Left ventricle myocardium inferior (tissue), 1 donor: Measurements from ENCODE around the gene CNTFR. TPM values are rescaled to one million over a fixed set of nuclear protein-coding genes. Genes with fewer than 3 reads are reported as not detected.

Experiments used
- DNase-seq: peaks from one replicate; pipeline ENCODE4 v3.0.0-alpha.2; 2020
- H3K27ac ChIP-seq: fragments of 200-600 bp; replicated peaks from 2 replicates; pipeline ENCODE4 v1.8.0; 2021
- H3K27me3 ChIP-seq: fragments of 200-600 bp; 2 replicates; pipeline ENCODE4 v1.8.0; 2021; ENCODE audit warnings: low read depth
- H3K36me3 ChIP-seq: fragments of 200-600 bp; 2 replicates; pipeline ENCODE4 v1.8.0; 2021
- H3K4me1 ChIP-seq: fragments of 200-600 bp; 2 replicates; pipeline ENCODE4 v1.8.0; 2021
- H3K4me3 ChIP-seq: fragments of 200-600 bp; 2 replicates; pipeline ENCODE4 v1.8.0; 2021; ENCODE audit warnings: mild to moderate bottlenecking, moderate library complexity
- H3K9me3 ChIP-seq: fragments of 200-600 bp; replicated peaks from 2 replicates; pipeline ENCODE4 v1.8.0; 2021
- intact Hi-C: fragments of 100-400 bp; cut with micrococcal nuclease; formaldehyde crosslinking; loops from one replicate; pipeline ENCODE4 v1.11.0; 2022
- total RNA-seq: library from RNA; stranded (reverse); fragmentation: NEBNext Ultra II Directional; extraction: Animal tissue kit (Norgen Biotek cat#: 25700); gene quantifications from one replicate; pipeline ENCODE4 v1.2.1, GENCODE V29; 2021
- TF ChIP-seq, protein P1 (sequence below): fragments of 200-600 bp; IDR thresholded peaks from 2 replicates; pipeline ENCODE4 v1.8.0; 2021; ENCODE audit warnings: antibody characterized with exemption, mild to moderate bottlenecking, borderline replicate concordance
- donor health status: DM: no; HTN: yes; CAD: no; lungs with severe emphysema.

CNTFR gene
- total RNA-seq, 1 donor from 2014 or later: 4.6 TPM

DNA sequence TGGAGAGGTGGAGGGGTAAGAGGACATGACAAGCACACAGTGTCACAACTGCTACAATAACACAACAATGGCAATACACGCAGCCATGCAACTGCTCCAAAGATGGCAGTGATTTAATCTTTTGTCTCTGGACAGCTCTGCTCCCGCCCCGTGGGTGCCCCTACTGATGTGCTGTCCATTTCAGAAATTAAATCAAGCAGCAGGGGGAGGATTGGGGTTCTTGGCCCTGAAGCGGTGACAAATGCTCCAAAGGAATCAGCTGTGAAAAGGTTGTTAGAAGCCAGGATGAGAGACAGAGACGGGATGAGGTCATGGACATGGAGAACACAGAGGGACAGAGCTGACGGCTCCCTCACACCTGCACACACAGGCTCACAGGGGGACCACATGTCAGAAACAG is 22.6 kb downstream of the CNTFR start:
- H3K27me3 ChIP-seq: peaks cover 31% of the 10 kb centered on the region
- H3K36me3 ChIP-seq: no peaks in the 10 kb centered on the region
- no peaks in the 10 kb centered on the region for H3K9me3 ChIP-seq
- H3K4me3 ChIP-seq: no peak overlapping the region
- DNase-seq: no peak
- H3K27ac ChIP-seq: no peak overlapping the region
- intact Hi-C loops: no loop called here
- TF ChIP-seq, protein P1, sequence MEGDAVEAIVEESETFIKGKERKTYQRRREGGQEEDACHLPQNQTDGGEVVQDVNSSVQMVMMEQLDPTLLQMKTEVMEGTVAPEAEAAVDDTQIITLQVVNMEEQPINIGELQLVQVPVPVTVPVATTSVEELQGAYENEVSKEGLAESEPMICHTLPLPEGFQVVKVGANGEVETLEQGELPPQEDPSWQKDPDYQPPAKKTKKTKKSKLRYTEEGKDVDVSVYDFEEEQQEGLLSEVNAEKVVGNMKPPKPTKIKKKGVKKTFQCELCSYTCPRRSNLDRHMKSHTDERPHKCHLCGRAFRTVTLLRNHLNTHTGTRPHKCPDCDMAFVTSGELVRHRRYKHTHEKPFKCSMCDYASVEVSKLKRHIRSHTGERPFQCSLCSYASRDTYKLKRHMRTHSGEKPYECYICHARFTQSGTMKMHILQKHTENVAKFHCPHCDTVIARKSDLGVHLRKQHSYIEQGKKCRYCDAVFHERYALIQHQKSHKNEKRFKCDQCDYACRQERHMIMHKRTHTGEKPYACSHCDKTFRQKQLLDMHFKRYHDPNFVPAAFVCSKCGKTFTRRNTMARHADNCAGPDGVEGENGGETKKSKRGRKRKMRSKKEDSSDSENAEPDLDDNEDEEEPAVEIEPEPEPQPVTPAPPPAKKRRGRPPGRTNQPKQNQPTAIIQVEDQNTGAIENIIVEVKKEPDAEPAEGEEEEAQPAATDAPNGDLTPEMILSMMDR: no peak
- peaks cover 3% of the 10 kb centered on the region for H3K4me1 ChIP-seq

DNA sequence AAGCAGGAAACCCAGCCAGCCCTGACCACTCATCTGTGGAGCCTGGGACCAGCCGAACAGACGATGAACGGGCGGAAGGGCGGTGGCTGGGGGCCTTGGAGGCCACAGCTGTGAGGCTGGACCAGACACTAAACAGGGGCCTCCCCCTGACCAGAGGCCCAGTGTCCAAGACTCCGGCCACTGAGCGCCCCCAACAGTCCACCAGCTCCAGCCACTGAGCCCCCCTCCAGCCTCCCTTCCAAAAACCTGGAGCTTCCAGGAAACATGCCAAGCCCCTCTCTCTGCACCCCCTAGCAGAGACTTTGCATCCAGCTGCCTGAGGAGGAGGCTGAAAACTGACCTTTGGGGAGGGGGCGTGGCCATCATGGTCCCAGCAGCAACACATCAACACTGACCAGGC is 23.2 kb downstream of the CNTFR start:
- H3K36me3 ChIP-seq: no peaks in the 10 kb centered on the region
- peaks cover 31% of the 10 kb centered on the region for H3K27me3 ChIP-seq
- no peaks in the 10 kb centered on the region for H3K9me3 ChIP-seq
- peak; percentile 5 for DNase-seq
- intact Hi-C loops: no loop called here
- TF ChIP-seq, protein P1: no peak
- H3K27ac ChIP-seq: no peak overlapping the region
- peaks cover 3% of the 10 kb centered on the region for H3K4me1 ChIP-seq
- H3K4me3 ChIP-seq: no peak overlapping the region

DNA sequence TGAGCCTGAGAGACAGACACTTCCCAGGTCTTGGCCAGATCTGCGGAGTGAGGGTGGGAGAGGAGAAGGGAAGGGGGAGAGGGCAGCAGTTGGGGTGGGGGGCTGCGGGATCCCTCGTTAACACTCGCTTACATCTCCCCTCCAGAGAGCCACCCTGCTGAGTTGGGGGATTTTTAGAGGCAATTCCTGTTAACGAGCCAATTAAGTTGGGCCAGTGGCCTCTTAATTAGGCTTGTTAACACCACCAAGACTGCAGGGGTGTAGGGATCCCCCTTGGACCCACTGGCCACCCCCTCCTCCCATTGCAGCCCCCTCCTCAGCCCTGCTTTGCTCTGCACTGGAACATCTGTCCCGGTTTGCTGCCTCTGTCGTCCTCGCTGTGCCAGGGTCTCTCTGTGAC is 23.7 kb downstream of the CNTFR start:
- H3K9me3 ChIP-seq: no peaks in the 10 kb centered on the region

DNA sequence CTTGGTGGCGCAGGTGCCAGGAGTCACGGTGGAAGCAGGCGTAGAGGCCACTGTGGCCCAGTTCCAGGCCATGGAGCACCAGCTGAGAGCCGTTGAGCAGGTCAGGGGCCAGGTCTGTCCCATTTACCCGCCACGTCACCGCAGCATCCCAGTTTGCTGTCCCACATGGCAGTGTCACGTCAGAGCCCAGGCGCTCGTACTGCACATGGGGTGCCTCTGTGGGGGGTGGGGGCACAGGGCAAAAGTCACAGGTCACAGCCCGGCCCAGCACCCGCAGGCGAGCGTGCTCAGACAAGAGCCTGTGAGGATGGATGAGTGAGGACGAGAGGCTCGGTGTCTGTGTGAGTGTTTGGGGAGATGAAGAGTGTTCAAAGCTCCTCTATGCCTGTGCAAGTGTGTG is 24.9 kb downstream of the CNTFR start:
- Histone ChIP-seq H3K36me3 (no peaks in the 10 kb centered on the region), H3K27me3 (peaks cover 44% of the 10 kb centered on the region), H3K9me3 (no peaks in the 10 kb centered on the region), H3K27ac (no peak overlapping the region), H3K4me1 (peaks cover 15% of the 10 kb centered on the region), H3K4me3 (no peak overlapping the region)
- no peak for DNase-seq
- TF ChIP-seq, protein P1: no peak
- intact Hi-C loops: no loop called here

More for the DNA sequence above, 23.7 kb downstream of the CNTFR start:
- H3K4me1 ChIP-seq: peaks cover 5% of the 10 kb centered on the region
- TF ChIP-seq, protein P1: no peak
- H3K36me3 ChIP-seq: no peaks in the 10 kb centered on the region
- DNase-seq: no peak
- no peak overlapping the region for H3K27ac ChIP-seq
- intact Hi-C loops: no loop called here
- peaks cover 34% of the 10 kb centered on the region for H3K27me3 ChIP-seq
- H3K4me3 ChIP-seq: no peak overlapping the region

DNA sequence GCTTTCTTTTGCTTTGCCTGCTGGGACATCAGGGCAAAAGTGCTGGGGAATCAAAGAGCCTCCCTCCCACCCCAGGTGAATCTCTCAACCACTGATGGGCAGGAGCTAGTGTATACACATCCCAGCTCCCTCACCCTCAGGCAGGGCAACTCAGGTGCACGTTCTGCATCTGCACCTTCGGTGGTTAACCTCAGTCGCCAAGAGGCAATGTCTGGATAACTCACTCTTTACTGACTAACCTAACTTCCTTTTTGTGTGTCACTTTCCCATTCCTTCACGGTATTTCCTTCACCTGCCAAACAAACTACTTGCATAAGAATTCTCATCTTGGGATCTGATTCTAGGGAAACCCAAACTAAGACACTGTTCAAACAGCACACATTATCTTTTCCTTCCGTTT is 26.3 kb downstream of the CNTFR start:
- H3K27me3 ChIP-seq: peaks cover 52% of the 10 kb centered on the region
- peaks cover 26% of the 10 kb centered on the region for H3K4me1 ChIP-seq
- H3K27ac ChIP-seq: no peak overlapping the region
- H3K36me3 ChIP-seq: no peaks in the 10 kb centered on the region
- H3K9me3 ChIP-seq: no peaks in the 10 kb centered on the region
- H3K4me3 ChIP-seq: no peak overlapping the region
- TF ChIP-seq, protein P1: no peak
- DNase-seq: no peak
- intact Hi-C loops: no loop called here

DNA sequence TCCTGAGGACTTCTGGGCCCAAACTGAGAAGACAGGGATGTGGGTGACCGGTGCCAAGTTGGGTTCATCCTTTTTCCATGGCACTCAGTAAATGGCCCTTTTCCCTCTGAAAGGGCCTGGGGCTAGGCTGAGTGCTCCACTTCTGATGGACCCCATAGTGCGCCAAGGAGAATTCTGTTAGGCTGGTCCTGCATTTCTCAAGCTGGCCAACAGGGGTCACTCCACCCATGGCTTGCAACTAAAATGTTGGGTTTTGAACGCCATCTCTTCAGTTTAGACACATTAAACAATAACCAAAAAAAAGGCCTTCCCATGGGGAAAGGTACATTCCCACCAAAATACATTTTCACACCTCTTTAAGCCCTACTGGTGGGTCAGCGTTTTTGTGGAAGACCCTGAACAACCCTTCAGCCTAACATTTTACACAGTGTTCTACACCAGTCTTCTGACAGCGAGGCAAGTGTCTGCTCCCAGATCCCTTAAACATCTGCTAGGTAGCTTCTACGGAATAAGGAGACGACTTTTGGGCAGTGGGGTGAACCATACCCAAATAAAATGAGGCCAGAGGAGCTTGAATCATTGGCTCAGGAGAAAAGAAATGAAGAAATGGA is 27.3 kb downstream of the CNTFR start:
- H3K4me1 ChIP-seq: peaks cover 26% of the 10 kb centered on the region
- H3K27me3 ChIP-seq: peaks cover 46% of the 10 kb centered on the region
- intact Hi-C loops: no loop called here

More for the DNA sequence above, 27.3 kb downstream of the CNTFR start:
- H3K4me3 ChIP-seq: no peak overlapping the region
- H3K27ac ChIP-seq: no peak overlapping the region
- H3K9me3 ChIP-seq: no peaks in the 10 kb centered on the region
- TF ChIP-seq, protein P1: peak; percentile 38
- H3K36me3 ChIP-seq: no peaks in the 10 kb centered on the region
- DNase-seq: no peak
